ENCODE results near the gene SESN1.

DNA sequence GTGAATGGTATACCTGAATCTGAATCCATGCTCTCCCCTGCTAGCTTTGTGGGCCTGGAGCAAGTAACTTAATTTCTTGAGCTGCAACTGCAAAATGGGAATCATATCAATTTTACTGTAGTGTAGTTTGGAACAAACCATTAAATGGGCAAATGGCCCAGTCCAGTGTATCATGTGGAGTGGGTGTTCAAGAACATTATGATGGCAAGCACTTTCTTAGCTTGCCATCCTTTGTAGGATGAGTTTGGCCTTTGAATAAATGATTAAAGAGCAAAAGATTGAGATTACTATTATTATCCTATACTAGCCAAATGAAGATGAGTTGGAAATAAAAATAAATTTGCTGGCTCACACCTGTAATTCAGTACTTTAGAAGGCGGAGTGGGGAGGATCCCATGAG is 120.4 kb downstream of the SESN1 start:
- TF ChIP-seq, protein P1, sequence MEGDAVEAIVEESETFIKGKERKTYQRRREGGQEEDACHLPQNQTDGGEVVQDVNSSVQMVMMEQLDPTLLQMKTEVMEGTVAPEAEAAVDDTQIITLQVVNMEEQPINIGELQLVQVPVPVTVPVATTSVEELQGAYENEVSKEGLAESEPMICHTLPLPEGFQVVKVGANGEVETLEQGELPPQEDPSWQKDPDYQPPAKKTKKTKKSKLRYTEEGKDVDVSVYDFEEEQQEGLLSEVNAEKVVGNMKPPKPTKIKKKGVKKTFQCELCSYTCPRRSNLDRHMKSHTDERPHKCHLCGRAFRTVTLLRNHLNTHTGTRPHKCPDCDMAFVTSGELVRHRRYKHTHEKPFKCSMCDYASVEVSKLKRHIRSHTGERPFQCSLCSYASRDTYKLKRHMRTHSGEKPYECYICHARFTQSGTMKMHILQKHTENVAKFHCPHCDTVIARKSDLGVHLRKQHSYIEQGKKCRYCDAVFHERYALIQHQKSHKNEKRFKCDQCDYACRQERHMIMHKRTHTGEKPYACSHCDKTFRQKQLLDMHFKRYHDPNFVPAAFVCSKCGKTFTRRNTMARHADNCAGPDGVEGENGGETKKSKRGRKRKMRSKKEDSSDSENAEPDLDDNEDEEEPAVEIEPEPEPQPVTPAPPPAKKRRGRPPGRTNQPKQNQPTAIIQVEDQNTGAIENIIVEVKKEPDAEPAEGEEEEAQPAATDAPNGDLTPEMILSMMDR (conservative IDR thresholded peaks at IDR 0.05 in 1 of 2, IDR thresholded peaks at IDR 0.05 in 1 of 2; ENCODE audit: extremely low read depth in 1 of 2, insufficient read depth in 1 of 2, low read depth in 1 of 2, low read length in 2 of 2): no peak
- no peak for TF ChIP-seq EZH2 (IDR thresholded peaks at IDR 0.05; ENCODE audit: borderline replicate concordance, low read length)

All from mammary epithelial cell (primary cell).